Brain pericyte (primary cell): ENCODE measurements around the gene MCRIP1.

Experiments used
- DNase-seq: peaks from one replicate; pipeline ENCODE4 v3.0.0-alpha.2; 2012; ENCODE audit warnings: low read depth, low spot score

MCRIP1 gene

GRCh38 chr17:81860756-81861568 lies 27.9 kb upstream of the MCRIP1 start:
- peak; percentile 100 for DNase-seq

DNA sequence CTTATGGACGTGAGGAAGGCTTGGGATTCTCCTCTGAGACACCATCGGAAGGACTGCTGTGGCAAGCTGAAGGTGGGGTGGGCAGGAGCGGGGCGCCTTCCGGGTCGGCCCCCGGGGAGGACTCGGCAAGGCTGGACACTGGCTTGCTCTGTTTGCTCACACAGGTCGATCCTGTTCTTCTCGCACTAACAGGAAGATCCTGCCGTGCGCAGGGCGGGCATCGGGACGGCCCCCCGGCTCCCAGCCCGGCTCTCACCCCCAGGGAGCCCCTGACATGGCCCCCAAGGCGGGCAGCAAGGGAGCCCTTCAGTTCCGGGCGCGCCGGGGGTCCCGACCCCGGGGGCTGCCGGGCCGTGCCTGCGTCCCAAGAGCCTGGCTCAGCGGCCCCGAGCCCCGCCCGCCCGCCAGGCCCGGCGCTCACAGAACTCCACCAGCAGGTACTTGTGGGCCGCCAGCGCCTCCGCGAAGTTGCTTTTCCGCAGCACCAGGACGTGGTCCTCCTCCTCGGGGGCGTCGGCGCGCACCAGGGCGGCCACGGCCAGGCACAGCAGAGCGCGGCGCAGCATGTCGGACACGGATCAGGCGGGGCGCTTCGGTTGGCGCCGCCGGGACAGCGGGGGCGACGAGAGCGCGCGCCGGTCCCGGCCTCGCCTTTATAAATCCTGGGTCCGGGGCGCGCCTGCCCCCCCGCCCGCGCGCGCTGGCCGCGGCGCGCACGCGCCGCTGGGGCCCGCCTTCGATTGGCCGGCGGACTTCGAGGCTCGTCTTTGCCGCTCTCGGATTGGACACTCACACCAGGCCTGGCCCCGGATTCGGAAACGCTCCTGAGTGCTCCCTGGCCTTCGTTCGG lies 27.0 kb upstream of the MCRIP1 start, which contains the start of gene P4HB:
P4HB (minus strand) TSS at position 630 of the 850 bp plus-strand sequence; CDS start at position 566, 64 bp downstream.
- no peak for DNase-seq

DNA sequence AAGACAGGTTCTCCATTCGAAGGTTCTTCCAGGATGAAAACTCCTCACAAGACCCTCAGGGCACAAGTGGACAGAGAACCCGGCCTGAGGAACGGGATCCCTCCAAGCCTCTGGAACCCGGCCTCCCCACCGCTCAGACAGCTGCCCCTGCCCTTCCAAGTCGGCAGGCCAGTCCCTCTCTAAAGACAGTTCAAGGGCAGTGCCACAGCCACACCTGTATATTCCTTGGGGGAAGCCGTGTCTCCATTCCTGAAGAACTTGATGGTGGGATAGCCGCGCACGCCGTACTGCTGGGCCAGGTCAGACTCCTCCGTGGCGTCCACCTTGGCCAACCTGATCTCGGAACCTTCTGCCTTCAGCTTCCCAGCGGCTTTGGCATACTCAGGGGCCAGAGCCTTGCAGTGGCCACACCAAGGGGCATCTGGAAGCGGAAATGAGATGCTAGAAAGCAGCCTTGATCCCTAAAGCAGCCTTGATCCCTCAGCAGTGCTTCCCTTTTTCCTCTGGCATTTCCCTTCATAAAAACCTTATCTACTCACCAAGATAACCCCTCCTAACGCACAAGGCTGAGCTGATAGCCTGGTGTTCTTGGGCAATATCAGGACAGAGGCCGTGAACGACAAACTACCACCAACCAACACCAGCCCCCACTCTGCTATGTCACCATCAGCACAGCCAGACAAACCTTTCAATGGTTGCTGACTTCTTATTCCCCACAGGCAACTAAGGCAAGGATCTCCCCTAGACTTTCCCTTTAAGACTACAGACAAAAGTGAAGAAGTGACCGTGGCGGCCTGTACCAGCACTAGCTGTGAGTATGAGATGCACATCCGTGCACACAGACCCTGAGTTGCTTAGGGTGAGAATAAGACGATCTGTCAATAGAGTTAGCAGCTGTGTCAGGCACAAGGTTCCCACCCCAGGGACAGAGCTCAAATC lies 26.1 kb upstream of the MCRIP1 start:
- no peak for DNase-seq

DNA sequence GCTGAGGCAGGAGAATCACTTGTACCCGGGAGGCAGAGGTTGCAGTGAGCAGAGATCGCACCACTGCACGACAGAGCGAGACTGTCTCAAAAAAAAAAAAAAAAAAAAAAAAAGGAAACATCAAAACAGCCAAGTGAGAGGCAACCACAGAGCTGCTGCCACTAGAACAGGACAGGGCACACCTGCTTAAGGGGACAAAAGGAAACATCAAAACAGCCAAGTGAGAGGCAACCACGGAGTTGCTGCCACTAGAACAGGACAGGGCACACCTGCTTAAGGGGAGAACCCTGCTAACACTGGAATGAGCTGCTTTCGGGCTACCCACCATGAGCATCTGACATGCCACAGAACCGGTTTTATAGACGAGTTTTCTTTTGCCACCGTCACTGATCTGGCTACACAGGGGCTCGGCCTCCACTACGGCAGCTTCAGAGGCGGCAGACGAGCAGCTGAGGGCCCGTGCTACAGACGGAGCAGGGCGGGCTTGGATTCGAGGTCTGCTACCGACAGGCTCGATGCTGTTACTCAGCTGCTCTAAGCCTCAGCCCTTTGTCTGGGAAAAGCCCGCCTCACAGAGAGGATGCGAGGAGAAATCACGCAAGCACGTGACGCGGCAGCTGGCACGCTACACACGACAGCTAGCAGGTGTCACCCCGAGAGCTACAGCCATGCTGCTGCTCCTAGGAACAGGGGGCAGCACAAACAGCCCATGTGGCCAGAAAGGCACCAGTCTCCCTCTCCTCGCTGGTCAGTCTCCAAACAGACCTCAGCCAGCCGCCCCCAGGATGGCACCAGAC lies 25.3 kb upstream of the MCRIP1 start:
- DNase-seq = no peak

DNA sequence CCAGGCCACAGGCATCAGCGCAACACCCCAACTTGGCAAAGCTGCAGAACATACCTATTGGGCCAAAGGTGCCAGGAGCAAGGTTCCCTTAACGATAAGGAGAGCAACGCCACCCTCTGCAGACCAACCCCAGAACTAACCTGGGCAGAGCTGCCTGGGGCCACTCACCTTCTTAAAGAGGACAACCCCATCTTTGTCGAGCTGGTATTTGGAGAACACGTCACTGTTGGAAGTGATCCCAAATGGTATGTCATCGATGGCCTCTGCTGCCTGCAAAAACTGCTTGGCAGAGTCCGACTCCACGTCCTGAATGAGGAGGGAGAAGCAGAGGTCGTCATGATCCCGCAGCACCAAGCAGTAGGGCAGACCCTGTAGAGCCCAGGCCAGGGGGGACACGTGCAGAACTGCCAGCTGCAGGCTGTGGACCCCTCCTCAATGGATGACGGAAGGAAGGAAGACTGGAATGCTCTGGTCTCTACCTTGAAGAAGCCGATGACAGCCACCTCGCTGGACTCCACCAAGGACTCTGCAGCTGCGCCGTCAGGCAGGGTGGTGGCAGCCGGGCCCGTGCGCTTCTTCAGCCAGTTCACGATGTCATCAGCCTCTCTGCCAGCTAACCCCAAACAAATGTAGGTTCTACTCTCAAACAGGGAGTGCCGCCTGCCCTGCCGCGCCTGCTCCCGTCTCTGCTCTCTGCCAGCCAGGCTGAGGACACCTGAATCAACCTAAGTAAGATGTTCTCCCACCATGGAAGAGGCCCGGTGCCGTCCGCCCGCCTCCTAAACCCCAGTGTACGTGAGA lies 22.1 kb upstream of the MCRIP1 start:
- no peak for DNase-seq

- no peak for DNase-seq
These were observed 19.1 kb upstream of the MCRIP1 start for GRCh38 chr17:81852237-81852636.

DNA sequence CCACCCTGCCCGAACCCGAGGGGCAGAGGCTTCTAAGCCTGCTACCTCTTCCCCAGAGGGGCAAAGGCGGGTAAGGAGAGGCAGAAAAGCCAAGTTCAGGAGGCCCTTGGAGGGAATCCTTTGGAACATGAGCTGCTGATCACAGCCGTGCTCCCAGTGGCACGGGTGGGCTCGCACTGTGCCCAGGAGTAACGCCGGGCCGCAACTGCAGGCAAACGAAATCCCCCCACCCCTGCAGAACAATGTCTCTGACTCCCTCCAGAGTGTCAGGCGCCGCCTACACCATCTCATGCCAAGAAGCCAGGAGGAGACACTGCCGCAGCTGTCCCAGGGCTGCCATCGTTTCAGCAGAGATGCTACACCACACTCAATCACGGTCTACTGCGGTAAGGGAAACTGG lies 18.3 kb upstream of the MCRIP1 start:
- DNase-seq = no peak

- DNase-seq = no peak
These were observed 16.4 kb upstream of the MCRIP1 start for GRCh38 chr17:81849457-81849856.

- DNase-seq = no peak
These were observed 13.9 kb upstream of the MCRIP1 start for GRCh38 chr17:81846743-81847689.

DNA sequence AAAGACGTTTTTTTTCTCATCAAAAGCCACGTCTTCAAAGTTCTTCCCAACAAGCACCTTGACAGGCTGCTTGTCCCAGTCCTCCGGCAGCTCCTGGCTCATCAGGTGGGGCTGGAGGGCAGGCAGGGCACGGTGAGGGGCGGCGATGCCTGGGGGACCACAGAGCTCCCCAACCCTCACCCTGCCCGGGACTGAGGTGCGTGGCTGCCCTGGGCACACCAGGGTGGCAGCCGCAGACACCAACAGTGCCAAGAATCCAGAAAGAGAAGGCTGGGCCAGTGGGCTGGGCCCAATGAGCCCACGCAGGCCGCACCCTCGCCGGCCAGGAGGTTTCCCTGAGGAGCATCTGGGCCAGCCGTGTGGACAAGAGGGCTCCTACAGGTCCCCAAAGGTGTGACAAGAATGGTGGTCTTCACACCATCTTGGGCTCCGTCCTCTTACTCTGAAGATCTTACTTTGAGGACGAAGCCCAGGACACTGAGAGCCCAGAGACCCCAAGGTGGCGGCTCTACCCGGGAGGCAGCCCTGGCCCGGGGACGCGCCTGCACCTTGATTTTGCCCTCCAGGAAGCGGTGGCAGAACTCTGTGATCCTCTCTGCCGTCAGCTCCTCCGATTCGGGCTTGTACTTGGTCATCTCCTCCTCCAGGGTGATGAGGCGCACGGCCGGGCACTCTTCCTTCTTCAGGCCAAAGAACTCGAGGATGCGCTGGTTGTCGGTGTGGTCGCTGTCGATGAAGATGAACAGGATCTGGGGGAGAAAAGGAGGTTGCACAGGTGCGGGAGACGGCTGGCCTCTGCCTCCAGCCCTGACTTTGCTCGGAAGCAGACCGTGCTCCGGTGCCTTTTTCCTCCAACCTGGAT lies 13.0 kb upstream of the MCRIP1 start:
- no peak for DNase-seq

GRCh38 chr17:81845361-81845760 lies 12.3 kb upstream of the MCRIP1 start:
- no peak for DNase-seq

- no peak for DNase-seq
These were observed 11.8 kb upstream of the MCRIP1 start for GRCh38 chr17:81844887-81845286.

DNA sequence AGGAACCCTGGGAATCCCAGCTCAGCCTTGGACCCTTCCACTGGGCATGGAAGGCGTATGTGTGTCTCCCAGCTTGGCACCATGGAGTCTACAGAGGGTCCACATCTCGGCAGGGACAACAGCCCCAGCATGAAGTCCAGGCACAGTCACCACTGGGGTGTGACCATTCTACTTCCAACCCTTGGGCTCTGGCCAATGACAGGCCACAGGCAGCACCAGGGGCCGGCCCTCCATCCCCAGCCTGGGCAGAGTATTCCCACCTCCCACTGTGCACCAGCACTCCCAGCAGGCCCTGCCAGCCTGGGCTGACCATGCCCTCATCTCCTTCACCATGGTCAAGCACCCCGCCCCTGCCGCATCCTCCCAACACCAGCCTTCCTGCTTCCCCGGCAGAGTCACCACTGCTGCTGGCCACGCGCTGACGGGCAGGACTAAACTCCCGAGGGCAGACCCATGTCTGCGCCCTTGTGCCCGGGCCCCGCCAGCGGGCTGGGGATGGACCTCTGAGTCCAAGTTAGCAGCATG lies 11.3 kb upstream of the MCRIP1 start:
- no peak for DNase-seq

- DNase-seq = no peak
These were observed 10.7 kb upstream of the MCRIP1 start for GRCh38 chr17:81843713-81844326.

DNA sequence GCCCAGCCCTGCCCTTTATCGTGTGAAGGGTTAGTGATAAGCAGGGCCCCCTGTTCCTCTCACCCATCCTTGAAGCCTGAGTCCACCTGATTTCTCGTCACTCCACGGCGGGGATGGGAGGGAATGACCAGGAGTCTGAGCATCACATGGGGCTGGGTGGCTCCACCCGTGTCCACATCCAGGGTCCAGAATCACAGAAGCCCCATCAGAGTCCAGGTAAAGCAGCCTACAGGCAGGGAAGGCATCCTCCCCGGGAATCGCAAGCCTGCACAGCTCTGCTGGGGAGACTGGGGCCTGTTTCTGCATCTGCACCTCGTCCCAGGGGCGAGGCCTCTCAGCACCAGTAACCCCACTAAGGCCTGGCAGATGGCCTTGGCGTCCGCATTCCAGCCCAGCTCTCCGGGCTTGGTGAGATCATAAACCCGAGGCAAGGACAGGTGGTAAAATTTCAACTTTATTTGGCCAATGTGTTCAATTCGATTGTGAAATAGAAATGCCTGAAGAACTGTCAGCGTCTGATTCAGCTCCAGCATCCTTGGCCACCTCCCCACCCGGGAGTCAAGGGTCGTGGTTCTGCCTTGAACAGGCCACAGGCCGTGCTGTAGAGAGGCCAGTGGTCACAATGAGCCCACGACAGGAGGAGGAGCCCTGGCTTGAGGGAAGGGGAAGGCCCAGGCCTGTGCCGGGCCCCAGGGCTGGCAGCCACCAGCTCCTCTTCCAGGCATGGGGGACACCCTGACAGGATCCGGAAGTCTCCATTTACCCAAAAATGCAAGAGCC lies 9.8 kb upstream of the MCRIP1 start:
- no peak for DNase-seq

- DNase-seq = no peak
These were observed 9.3 kb upstream of the MCRIP1 start for GRCh38 chr17:81842378-81842724.
